Thyroid gland (tissue), 4 donors: ENCODE measurements around the gene SLC25A29. TPM values are rescaled to one million over a fixed set of nuclear protein-coding genes. Genes with fewer than 3 reads are reported as not detected.
"Not testable (repeated sequence)": the region's sequence is repeated elsewhere in the genome, so short reads cannot be mapped to it uniquely, and the experiment has no call there.

Source experiments
- DNase-seq, 2 donors: peaks; one replicate each; pipeline ENCODE4 v3.0.0-alpha.2; 2019
- H3K27ac ChIP-seq, 3 donors: fragments of 200-600 bp; sonication (generic); 1 replicate in 2 of 3; 2 replicates in 1 of 3; pipeline ENCODE4 v1.5.1; 2016 to 2019; ENCODE audit warnings: mild to moderate bottlenecking in 1 of 3, moderate library complexity in 1 of 3
- H3K27me3 ChIP-seq: fragments of 200-600 bp; sonication (generic); one replicate; pipeline ENCODE4 v1.5.1; 2019
- H3K36me3 ChIP-seq, 2 donors: fragments of 200-600 bp; sonication (generic); one replicate each; pipeline ENCODE4 v1.5.1; 2016 to 2019
- H3K4me1 ChIP-seq, 2 donors: fragments of 200-600 bp; sonication (generic); one replicate each; pipeline ENCODE4 v1.5.1; 2017 to 2019
- H3K4me3 ChIP-seq, 3 donors: fragments of 200-600 bp; sonication (generic); replicated peaks in 1 of 3; 1 replicate in 2 of 3; 2 replicates in 1 of 3; pipeline ENCODE4 v1.5.1; 2016; ENCODE audit warnings: mild to moderate bottlenecking in 1 of 3
- H3K9me3 ChIP-seq: fragments of 200-600 bp; sonication (generic); one replicate; pipeline ENCODE4 v1.5.1; 2017
- POLR2A ChIP-seq, 2 donors: fragments of 450-650 bp; IDR thresholded peaks; one replicate each; pipeline ENCODE4 v1.6.1; 2017; ENCODE audit warnings: antibody characterized with exemption in 2 of 2, mild to moderate bottlenecking in 2 of 2, moderate library complexity in 1 of 2
- WGBS, 2 donors: methylation state at CpG; one replicate each; pipeline ENCODE4 v1.1.5; 2017; 5-methylcytosine and 5-hydroxymethylcytosine counted together
- intact Hi-C: fragments of 100-400 bp; cut with DNase I; formaldehyde crosslinking; loops from one replicate; pipeline ENCODE4 v1.15.1; 2023
- total RNA-seq, 4 donors: library from RNA; depleted of rRNA; stranded (reverse); fragments of >200 nt; gene quantifications; one replicate each; pipeline ENCODE4 v1.2.3, GENCODE V29; 2016
- TF ChIP-seq, protein P1 (sequence below), 6 experiments: fragments of 200-600 bp in 3 of 6; fragments of 450-650 bp in 3 of 6; sonication (generic) in 3 of 6; IDR thresholded peaks; one replicate each; pipeline ENCODE4 v1.5.1; 2016 to 2019; ENCODE audit warnings: antibody characterized with exemption in 6 of 6, mild to moderate bottlenecking in 2 of 6, inconsistent platforms in 1 of 6, moderate library complexity in 1 of 6

The SLC25A29 gene
- total RNA-seq, 4 donors from 2014 or later, result 354 to 606 (median 433) TPM

DNA sequence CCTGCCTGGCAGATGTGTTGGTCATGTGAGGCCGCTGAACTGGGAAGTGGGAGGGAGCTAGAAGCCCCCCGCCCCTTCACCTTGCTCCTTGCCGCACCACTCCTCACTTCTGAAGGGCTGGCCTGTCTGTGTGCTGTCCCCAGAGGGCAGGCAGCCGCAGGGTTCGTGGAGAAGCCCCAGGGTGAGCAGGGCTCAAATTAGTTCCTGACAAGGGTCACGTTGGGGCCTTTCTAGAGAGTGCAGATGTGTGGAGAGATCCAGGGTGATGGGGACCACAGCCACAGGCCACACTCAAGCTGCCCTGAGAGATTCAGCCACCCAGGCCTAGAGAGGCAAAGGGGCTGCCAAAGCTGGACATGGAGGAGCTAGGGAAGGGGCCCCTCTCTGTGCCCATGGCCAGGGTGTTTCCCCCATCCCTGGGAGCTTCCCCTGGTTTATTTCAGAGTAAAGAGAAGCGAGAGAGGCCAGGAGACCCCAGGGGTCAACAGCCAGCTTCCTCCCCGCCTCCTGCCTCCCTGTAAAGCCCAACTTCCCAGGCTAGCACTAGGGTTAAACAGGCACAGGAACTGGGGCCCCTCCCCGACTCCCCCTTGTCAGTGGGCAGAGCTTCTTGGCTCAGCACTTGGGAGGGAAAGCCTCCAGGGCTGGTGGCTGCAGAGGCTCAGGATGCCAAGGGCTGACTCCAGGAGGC is 16.2 kb downstream of the SLC25A29 start:
- peaks cover 83 to 92% of the 10 kb centered on the region in 2 donors for H3K4me1 ChIP-seq
- peak; percentile 48 to 49 for DNase-seq
- peak overlapping the region; percentile 77 to 93 (median 87) for H3K27ac ChIP-seq
- WGBS, 2 donors, result 64% methylated on average over 8 of the region's 9 CpGs
- intact Hi-C loops, result loop anchor here (5.0 kb wide), 1 partner anchor 87 kb away; the partner anchor contains the start of gene WDR25
- H3K27me3 ChIP-seq, result no peaks in the 10 kb centered on the region
- no peaks in the 10 kb centered on the region for H3K9me3 ChIP-seq
- no peak overlapping the region for H3K4me3 ChIP-seq
- no peak for TF ChIP-seq POLR2A (IDR thresholded peaks at IDR 0.05)
- TF ChIP-seq, protein P1, sequence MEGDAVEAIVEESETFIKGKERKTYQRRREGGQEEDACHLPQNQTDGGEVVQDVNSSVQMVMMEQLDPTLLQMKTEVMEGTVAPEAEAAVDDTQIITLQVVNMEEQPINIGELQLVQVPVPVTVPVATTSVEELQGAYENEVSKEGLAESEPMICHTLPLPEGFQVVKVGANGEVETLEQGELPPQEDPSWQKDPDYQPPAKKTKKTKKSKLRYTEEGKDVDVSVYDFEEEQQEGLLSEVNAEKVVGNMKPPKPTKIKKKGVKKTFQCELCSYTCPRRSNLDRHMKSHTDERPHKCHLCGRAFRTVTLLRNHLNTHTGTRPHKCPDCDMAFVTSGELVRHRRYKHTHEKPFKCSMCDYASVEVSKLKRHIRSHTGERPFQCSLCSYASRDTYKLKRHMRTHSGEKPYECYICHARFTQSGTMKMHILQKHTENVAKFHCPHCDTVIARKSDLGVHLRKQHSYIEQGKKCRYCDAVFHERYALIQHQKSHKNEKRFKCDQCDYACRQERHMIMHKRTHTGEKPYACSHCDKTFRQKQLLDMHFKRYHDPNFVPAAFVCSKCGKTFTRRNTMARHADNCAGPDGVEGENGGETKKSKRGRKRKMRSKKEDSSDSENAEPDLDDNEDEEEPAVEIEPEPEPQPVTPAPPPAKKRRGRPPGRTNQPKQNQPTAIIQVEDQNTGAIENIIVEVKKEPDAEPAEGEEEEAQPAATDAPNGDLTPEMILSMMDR (IDR thresholded peaks at IDR 0.05), result no peak
- H3K36me3 ChIP-seq, result peaks cover 25 to 27% of the 10 kb centered on the region in 2 donors

DNA sequence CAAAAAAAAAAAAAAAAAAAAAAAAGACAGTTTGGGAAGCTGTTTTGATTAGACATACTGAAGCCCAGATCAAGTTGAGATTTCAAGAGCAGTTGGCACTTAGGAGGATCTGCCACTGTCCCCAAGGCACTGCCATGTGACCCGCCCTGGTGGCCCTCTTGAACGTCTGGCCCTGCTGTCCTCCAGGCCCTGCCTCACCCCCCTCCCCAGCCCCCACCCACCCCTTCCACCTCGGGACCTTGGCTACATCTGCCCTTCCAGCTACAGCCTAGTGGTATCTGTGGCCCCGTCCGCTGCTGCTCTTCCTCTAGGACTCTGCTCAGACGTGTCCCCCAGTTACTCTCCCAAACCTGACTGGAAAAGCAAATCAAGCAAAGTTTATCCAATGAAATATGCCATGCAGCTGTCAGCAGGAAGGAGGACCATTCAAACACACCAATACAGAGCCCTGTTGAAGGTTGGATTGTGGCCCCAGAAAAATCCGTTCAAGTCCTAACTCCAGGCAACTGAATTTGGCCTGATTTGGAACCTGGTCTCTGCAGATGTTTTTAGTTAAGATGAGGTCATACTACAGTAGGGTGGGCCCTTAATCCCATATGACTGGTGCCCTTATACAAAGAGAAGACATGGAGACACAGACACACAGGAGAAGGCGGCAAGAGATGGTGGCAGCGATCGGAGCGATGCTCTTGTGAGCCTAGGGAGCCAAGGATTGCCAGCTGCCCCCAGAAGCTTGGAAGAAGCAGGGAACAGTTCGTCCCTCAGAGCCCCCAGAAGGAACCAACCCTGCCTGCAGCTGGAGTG is 17.7 kb downstream of the SLC25A29 start:
- intact Hi-C loops, result loop anchor here (5.0 kb wide), 1 partner anchor 89 kb away; the partner anchor contains the start of gene WDR25
- Histone ChIP-seq H3K27me3 (no peaks in the 10 kb centered on the region), H3K9me3 (no peaks in the 10 kb centered on the region), H3K36me3 (peaks cover 25 to 27% of the 10 kb centered on the region in 2 donors), H3K4me3 (no peak overlapping the region), H3K27ac (peak overlapping the region; percentile 77 to 93 (median 87)), H3K4me1 (peaks cover 85 to 92% of the 10 kb centered on the region in 2 donors)
- peak; percentile 86 to 87 for DNase-seq
- TF ChIP-seq, protein P1 (IDR thresholded peaks at IDR 0.05), result no peak
- no peak for TF ChIP-seq POLR2A (IDR thresholded peaks at IDR 0.05)
- WGBS, 2 donors, result 46 to 56% methylated on average over 12 of the region's 12 CpGs

DNA sequence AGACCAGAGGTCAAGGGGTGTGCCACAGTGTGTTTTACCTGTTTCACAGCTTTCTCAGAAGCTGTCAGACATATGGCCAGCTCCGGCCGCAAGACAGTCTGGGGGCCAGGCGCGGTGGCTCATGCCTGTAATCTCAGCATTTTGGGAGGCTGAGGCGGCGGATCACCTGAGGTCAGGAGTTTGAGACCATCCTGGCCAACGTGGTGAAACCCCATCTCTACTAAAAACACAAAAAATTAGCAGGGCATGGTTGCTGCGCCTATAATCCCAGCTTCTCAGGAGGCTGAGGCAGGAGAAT is 18.3 kb downstream of the SLC25A29 start:
- Histone ChIP-seq H3K36me3 (peaks cover 24 to 26% of the 10 kb centered on the region in 2 donors), H3K27ac (peak overlapping the region; percentile 78 to 93 (median 93)), H3K4me1 (peaks cover 85 to 92% of the 10 kb centered on the region in 2 donors)
- H3K9me3 ChIP-seq, H3K4me3 ChIP-seq, DNase-seq, H3K27me3 ChIP-seq: not testable (repeated sequence)
- 58 to 62% methylated on average over 8 of the region's 8 CpGs for WGBS, 2 donors
- intact Hi-C loops, result loop anchor here (5.0 kb wide), 1 partner anchor 89 kb away; the partner anchor contains the start of gene WDR25

DNA sequence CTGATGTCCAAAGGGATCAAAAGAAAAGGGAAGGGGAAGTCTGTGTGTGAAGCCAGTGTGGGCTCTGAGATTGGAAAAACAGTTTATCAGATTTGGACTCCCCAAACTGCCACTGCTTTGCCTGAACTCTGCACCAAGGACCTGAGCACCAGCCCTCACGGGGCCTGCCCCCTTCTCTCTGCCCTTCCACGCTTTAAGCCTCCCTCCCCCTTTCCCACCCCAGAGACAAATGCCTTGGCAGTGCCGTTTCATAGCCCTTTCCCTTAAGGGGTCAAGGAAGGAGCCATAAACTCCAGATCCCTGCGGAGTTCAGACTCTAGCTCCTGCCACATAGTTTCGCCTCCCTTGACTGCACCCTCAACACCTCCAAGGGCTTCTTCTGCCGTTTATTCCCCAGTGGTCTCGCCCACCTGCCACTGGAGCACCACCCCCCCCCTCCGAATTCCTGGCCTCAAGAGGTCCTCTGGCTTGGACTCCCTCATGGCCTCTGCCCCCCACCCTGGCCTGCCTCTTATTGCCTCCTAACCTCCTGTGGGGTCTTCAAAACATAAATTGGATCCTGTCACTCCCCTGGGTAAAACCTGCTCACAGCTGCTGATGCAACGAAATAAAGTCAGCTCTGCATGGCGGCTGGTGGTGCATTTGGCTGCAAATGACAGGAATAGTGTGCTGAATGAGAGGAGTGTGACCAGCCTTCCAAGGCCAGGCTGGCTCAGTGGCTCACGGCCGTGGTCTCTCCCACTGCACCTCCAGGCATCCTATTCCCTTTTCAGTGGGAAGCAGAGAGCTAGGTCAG is 18.8 kb downstream of the SLC25A29 start:
- no peak overlapping the region for H3K4me3 ChIP-seq
- H3K9me3 ChIP-seq, result no peaks in the 10 kb centered on the region
- DNase-seq, result peak; percentile 46
- peaks cover 19 to 20% of the 10 kb centered on the region in 2 donors for H3K36me3 ChIP-seq
- no peaks in the 10 kb centered on the region for H3K27me3 ChIP-seq
- intact Hi-C loops, result loop anchor here (5.0 kb wide), 1 partner anchor 90 kb away; the partner anchor contains the start of gene WDR25
- WGBS, 2 donors, result 37 to 46% methylated on average over 12 of the region's 12 CpGs
- TF ChIP-seq, protein P1 (IDR thresholded peaks at IDR 0.05), result no peak
- no peak for TF ChIP-seq POLR2A (IDR thresholded peaks at IDR 0.05)
- H3K4me1 ChIP-seq, result peaks cover 88 to 95% of the 10 kb centered on the region in 2 donors
- H3K27ac ChIP-seq, result peak overlapping the region; percentile 78 to 93 (median 93)
